Stimulated activated naive B cell treated with anti-CD40 and anti-IgM and Interleukin-4, amounts not matched to agents 10 μg/mL and 1 μg/mL and 100 μg/mL, for 72 hours (primary cell): Measurements from ENCODE around the gene CHURC1.
A peak's percentile ranks its signal among the peaks of the same experiment; 100 is the strongest.

Experiments
- ATAC-seq, 2 donors: fragments of 150-1000 bp; cut with Tn5 transposase; replicated peaks; 2 replicates each; pipeline ENCODE4 v1.10.0; 2021; ENCODE audit warnings: moderate library complexity in 1 of 2
- DNase-seq: peaks from one replicate; pipeline ENCODE4 v3.0.0; 2021
- H3K27ac Mint-ChIP-seq: one replicate; pipeline ENCODE4 v1.8.0; 2022; ENCODE audit warnings: mild to moderate bottlenecking, mixed read lengths
- H3K27me3 Mint-ChIP-seq, 2 donors: one replicate each; pipeline ENCODE4 v1.8.0; 2022; ENCODE audit warnings: mixed read lengths in 2 of 2
- H3K36me3 Mint-ChIP-seq, 2 donors: one replicate each; pipeline ENCODE4 v1.8.0; 2022; ENCODE audit warnings: mixed read lengths in 2 of 2, mild to moderate bottlenecking in 1 of 2
- H3K4me1 Mint-ChIP-seq, 2 donors: one replicate each; pipeline ENCODE4 v1.8.0; 2022; ENCODE audit warnings: mixed read lengths in 2 of 2, mild to moderate bottlenecking in 1 of 2
- H3K4me3 Mint-ChIP-seq, 2 donors: one replicate each; pipeline ENCODE4 v1.8.0; 2022; ENCODE audit warnings: mild to moderate bottlenecking in 2 of 2, mixed read lengths in 2 of 2, moderate library complexity in 1 of 2
- H3K9me3 Mint-ChIP-seq, 2 donors: one replicate each; pipeline ENCODE4 v1.8.0; 2022; ENCODE audit warnings: mixed read lengths in 2 of 2, mild to moderate bottlenecking in 1 of 2

The CHURC1 gene

GRCh38 chr14:64919618-64920017, 5.4 kb downstream of the CHURC1 start:
- Mint-ChIP-seq H3K4me3 (no peak overlapping the region), H3K27me3 (no peaks in the 10 kb centered on the region), H3K27ac (no peak overlapping the region), H3K9me3 (peaks cover 0 to 1% of the 10 kb centered on the region in 2 donors), H3K36me3 (peaks cover 22 to 33% of the 10 kb centered on the region in 2 donors), H3K4me1 (peaks cover 25 to 56% of the 10 kb centered on the region in 2 donors)
- no peak for DNase-seq
- no peak for ATAC-seq

DNA sequence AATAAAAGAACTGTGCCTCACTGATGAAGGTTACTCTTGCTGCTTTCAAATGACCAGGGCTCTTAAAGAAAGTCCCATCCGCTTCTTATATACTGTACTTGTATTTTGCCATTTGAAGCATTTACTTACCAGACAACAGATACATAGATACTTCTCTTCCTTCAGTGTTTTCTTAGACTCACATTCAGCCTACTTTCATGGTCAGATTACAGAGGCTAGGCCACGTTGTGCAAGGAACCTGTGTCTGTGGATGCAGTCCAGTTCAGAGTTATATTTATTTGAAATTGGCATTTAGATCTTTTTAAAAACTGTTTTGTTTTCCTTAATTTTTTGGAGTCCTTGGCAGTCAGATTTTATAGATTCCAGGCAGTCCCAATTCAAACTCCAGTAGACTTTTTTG, 6.2 kb downstream of the CHURC1 start:
- no peak overlapping the region for H3K27ac Mint-ChIP-seq
- H3K27me3 Mint-ChIP-seq, result no peaks in the 10 kb centered on the region
- no peaks in the 10 kb centered on the region for H3K9me3 Mint-ChIP-seq
- no peak for ATAC-seq
- H3K36me3 Mint-ChIP-seq, result peaks cover 19 to 28% of the 10 kb centered on the region in 2 donors
- H3K4me1 Mint-ChIP-seq, result peaks cover 20 to 50% of the 10 kb centered on the region in 2 donors
- H3K4me3 Mint-ChIP-seq, result no peak overlapping the region
- DNase-seq, result no peak

DNA sequence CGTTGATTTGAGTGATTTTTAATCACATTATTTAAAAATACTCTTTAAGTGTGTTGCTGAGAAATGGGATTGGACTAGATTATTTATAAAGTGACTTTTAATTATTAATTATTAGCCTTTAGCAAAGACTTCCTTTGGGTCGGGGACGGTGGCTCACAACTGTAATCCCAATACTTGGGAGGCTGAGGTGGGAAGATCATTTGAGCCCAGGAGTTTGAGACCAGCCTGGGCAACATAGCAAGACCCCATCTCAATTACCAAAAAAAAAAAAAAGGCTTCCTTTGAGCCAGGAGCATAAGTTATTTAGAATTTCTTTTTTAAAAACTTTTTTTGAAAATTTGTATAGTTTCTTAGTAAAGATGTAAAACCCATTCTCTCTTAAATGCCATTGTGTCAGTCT, 8.8 kb downstream of the CHURC1 start:
- H3K4me1 Mint-ChIP-seq, result peaks cover 14 to 39% of the 10 kb centered on the region in 2 donors
- no peak overlapping the region for H3K4me3 Mint-ChIP-seq
- H3K27me3 Mint-ChIP-seq, result no peaks in the 10 kb centered on the region
- no peak for DNase-seq
- no peak for ATAC-seq
- H3K27ac Mint-ChIP-seq, result no peak overlapping the region
- H3K9me3 Mint-ChIP-seq, result no peaks in the 10 kb centered on the region
- peaks cover 21 to 24% of the 10 kb centered on the region in 2 donors for H3K36me3 Mint-ChIP-seq

DNA sequence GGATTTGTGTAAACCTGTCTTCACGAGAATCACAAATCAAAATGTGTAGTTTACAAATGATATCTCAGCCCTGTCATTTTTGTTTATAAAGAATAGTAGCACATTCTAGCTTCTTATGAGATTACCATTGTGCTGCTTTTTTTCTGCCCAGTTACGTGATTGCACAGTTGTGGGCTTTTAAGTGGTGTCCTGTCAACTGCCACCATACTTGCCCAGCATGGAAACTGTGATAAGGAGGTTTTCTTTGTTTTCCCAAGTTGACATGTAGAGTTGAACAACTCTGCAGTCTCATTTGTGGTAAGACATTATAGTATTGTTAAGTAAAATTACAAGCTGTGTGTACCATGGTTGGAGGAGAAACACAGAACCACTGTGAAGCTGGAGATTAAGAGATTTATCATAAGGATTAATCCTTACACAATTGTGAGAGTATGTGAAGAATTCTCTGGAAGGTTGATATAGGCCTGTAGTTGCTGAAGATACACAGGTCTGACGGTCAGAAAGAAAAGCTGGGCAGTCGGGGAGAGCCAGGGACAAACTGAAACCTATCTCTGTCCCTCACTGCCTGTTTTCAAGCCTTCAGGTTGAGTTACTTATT, 12.2 kb downstream of the CHURC1 start:
- no peaks in the 10 kb centered on the region for H3K27me3 Mint-ChIP-seq
- no peak for ATAC-seq
- no peak for DNase-seq
- H3K4me3 Mint-ChIP-seq, result no peak overlapping the region
- H3K27ac Mint-ChIP-seq, result peak overlapping the region; percentile 52
- H3K4me1 Mint-ChIP-seq, result peaks cover 10 to 17% of the 10 kb centered on the region in 2 donors
- no peaks in the 10 kb centered on the region for H3K9me3 Mint-ChIP-seq
- peaks cover 24 to 38% of the 10 kb centered on the region in 2 donors for H3K36me3 Mint-ChIP-seq

GRCh38 chr14:64927031-64927430, 12.8 kb downstream of the CHURC1 start:
- no peak for ATAC-seq
- H3K4me3 Mint-ChIP-seq, result no peak overlapping the region
- no peaks in the 10 kb centered on the region for H3K27me3 Mint-ChIP-seq
- H3K36me3 Mint-ChIP-seq, result peaks cover 19 to 34% of the 10 kb centered on the region in 2 donors
- DNase-seq, result no peak
- H3K4me1 Mint-ChIP-seq, result peaks cover 5 to 12% of the 10 kb centered on the region in 2 donors
- no peaks in the 10 kb centered on the region for H3K9me3 Mint-ChIP-seq
- H3K27ac Mint-ChIP-seq, result no peak overlapping the region

DNA sequence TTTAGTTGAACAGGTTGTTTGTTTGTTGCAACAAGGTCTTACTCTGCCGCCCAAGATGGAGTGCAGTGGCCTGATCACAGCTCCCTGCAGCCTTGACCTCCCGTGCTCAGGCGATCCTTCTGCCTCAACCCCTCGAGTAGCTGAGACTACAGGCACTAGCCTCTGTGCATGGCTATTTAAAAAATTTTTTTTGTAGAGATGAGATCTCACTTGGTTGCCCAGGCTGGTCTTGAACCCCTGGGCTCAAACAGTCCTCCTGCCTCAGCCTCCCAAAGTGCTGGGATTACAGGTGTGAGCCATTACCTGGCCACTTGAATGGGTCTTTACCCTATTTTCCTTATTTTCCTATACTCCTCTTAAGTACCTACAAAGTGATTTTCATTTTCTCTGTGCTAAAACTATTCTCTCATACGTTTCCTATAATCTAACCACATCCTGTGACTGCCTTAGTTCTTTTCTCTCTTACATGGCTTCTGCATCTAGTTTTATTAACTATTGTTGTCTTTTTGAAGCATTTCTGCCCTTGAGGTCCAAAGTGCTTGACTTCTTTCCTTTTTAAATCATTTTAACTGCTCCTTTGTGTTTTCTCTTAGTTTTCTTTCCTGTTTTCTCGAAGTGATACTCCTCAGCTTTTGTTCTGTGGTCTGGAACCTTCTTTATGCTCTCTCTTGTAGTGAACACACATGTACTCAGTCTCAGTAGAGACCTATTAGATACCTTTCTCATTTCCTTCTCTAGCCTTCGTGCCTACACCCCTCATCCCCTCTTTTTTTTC, 14.2 kb downstream of the CHURC1 start:
- Mint-ChIP-seq H3K4me3 (no peak overlapping the region), H3K27me3 (no peaks in the 10 kb centered on the region), H3K4me1 (peaks cover 5 to 10% of the 10 kb centered on the region in 2 donors), H3K9me3 (no peaks in the 10 kb centered on the region), H3K36me3 (peaks cover 25 to 35% of the 10 kb centered on the region in 2 donors), H3K27ac (no peak overlapping the region)
- DNase-seq, result no peak
- peak in 1 of 2 donors; percentile 23 for ATAC-seq

- peaks cover 5 to 10% of the 10 kb centered on the region in 2 donors for H3K4me1 Mint-ChIP-seq
- H3K27ac Mint-ChIP-seq, result no peak overlapping the region
- ATAC-seq, result no peak
- H3K36me3 Mint-ChIP-seq, result peaks cover 25 to 33% of the 10 kb centered on the region in 2 donors
- H3K9me3 Mint-ChIP-seq, result no peaks in the 10 kb centered on the region
- no peaks in the 10 kb centered on the region for H3K27me3 Mint-ChIP-seq
- DNase-seq, result no peak
- no peak overlapping the region for H3K4me3 Mint-ChIP-seq
These were observed 14.7 kb downstream of the CHURC1 start for GRCh38 chr14:64929014-64929359.

- no peaks in the 10 kb centered on the region for H3K9me3 Mint-ChIP-seq
- no peaks in the 10 kb centered on the region for H3K27me3 Mint-ChIP-seq
- DNase-seq (no peak), ATAC-seq (no peak)
- H3K36me3 Mint-ChIP-seq, result peaks cover 26 to 36% of the 10 kb centered on the region in 2 donors
- no peak overlapping the region for H3K27ac Mint-ChIP-seq
- no peak overlapping the region for H3K4me3 Mint-ChIP-seq
- peaks cover 6% of the 10 kb centered on the region in 2 donors for H3K4me1 Mint-ChIP-seq
These were observed 16.0 kb downstream of the CHURC1 start for GRCh38 chr14:64930085-64930843.

DNA sequence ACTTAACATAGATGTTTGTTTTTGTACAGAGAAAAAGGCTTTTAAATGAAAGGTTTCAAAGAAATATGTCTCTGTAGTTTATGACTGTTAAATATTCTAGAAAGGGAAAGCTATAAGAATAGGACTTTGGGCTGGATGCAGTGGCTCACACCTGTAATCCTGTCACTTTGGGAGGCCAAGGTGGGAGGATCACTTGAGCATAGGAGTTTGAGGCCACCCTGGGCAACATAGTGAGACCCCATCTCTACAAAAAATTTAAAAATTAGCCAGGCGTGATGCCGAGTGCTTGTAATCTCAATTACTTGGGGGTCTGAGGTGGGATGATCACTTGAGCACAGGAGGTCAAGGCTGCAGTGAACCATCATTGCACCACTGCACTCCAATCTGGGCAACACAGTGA, 16.9 kb downstream of the CHURC1 start:
- no peaks in the 10 kb centered on the region for H3K9me3 Mint-ChIP-seq
- H3K27ac Mint-ChIP-seq, result no peak overlapping the region
- ATAC-seq, result no peak
- H3K4me3 Mint-ChIP-seq, result no peak overlapping the region
- peaks cover 26 to 39% of the 10 kb centered on the region in 2 donors for H3K36me3 Mint-ChIP-seq
- no peak for DNase-seq
- H3K4me1 Mint-ChIP-seq, result peaks cover 6 to 9% of the 10 kb centered on the region in 2 donors
- H3K27me3 Mint-ChIP-seq, result no peaks in the 10 kb centered on the region

DNA sequence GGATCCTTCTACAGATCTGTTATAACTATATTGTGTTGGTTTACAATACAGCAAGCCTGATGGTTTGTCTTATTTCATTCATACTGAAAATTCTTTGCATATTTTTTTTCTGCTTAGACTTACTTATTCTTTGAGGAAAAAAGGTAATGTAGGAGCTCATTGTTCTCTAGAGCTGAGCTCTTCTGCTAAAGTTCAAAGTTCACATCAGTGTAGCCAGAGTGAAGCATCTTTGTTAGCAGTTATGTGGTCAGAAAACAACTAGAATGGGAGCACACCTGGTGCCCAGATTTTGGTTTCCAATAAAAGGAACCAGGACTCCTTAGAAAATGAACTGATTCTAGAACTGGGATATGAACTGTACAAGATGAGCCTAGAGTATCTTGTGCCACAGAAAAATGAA, 18.0 kb downstream of the CHURC1 start:
- no peak for DNase-seq
- no peak overlapping the region for H3K27ac Mint-ChIP-seq
- no peak for ATAC-seq
- H3K27me3 Mint-ChIP-seq, result no peaks in the 10 kb centered on the region
- H3K9me3 Mint-ChIP-seq, result no peaks in the 10 kb centered on the region
- H3K4me1 Mint-ChIP-seq, result peaks cover 6 to 11% of the 10 kb centered on the region in 2 donors
- H3K4me3 Mint-ChIP-seq, result no peak overlapping the region
- peaks cover 21 to 33% of the 10 kb centered on the region in 2 donors for H3K36me3 Mint-ChIP-seq

GRCh38 chr14:64934338-64934929, 20.2 kb downstream of the CHURC1 start:
- Mint-ChIP-seq H3K27me3 (no peaks in the 10 kb centered on the region), H3K9me3 (no peaks in the 10 kb centered on the region), H3K4me3 (no peak overlapping the region), H3K27ac (no peak overlapping the region), H3K36me3 (peaks cover 33 to 50% of the 10 kb centered on the region in 2 donors), H3K4me1 (peaks cover 20 to 30% of the 10 kb centered on the region in 2 donors)
- ATAC-seq (no peak), DNase-seq (no peak)

- peaks cover 22 to 33% of the 10 kb centered on the region in 2 donors for H3K4me1 Mint-ChIP-seq
- no peaks in the 10 kb centered on the region for H3K9me3 Mint-ChIP-seq
- H3K27me3 Mint-ChIP-seq, result no peaks in the 10 kb centered on the region
- no peak for DNase-seq
- no peak overlapping the region for H3K27ac Mint-ChIP-seq
- H3K36me3 Mint-ChIP-seq, result peaks cover 37 to 50% of the 10 kb centered on the region in 2 donors
- no peak for ATAC-seq
- H3K4me3 Mint-ChIP-seq, result no peak overlapping the region
These were observed 21.3 kb downstream of the CHURC1 start for GRCh38 chr14:64935508-64935907.

DNA sequence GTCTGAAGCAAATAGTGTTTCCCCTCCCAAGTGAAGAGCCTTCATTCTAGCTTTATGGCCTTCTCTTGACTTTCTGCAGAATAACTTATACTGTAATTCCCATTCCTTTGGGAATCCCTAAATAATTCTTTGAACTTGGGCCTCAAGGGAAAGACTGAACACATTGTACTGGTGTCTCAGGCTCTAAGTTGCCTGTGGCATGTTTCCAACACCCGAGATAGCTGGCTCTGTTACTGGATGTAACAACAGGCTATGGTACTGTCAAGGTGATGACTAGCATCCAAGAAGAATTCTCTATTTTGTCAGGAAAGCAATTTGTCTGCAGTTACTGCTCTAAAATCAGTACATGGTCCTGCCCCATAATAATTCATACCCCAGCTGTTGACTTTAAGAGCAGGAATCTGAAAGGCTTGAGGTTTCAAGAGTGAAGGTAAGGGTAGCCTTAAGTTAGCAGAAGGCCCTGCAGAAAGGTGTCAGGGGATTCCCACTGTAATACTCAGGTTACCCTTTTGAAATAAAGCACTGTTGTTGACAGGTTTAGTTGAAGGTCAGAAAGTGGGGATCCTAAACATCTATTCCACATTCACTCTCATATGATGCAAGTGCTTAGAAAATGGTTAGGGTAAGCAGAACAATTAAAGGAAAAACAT, 23.0 kb downstream of the CHURC1 start:
- Mint-ChIP-seq H3K4me1 (peaks cover 25 to 38% of the 10 kb centered on the region in 2 donors), H3K9me3 (no peaks in the 10 kb centered on the region), H3K36me3 (peaks cover 37 to 44% of the 10 kb centered on the region in 2 donors), H3K4me3 (no peak overlapping the region), H3K27ac (peak overlapping the region; percentile 25), H3K27me3 (no peaks in the 10 kb centered on the region)
- DNase-seq, result no peak
- ATAC-seq, result peak; percentile 48 to 68

DNA sequence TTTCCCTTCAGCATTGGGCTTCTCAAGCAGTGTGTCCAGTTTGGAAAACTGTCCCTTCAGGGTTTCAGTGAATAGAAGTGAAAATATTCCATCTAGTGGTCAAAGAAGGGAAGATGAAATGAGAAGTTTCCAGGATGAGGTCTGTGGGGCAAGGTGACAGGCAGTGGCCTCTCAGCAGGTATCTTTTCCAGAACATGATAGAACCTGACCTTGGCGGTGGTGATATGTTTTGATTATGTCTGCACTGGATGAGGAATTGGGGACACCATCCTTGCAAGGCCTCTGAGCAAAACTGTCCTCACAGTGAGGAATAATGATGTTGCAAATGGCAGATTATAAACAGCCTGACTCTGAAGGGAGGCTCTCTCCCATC, 23.6 kb downstream of the CHURC1 start:
- DNase-seq (no peak), ATAC-seq (no peak)
- Mint-ChIP-seq H3K36me3 (peaks cover 35 to 49% of the 10 kb centered on the region in 2 donors), H3K27me3 (no peaks in the 10 kb centered on the region), H3K4me3 (no peak overlapping the region), H3K4me1 (peaks cover 28 to 43% of the 10 kb centered on the region in 2 donors), H3K9me3 (no peaks in the 10 kb centered on the region), H3K27ac (no peak overlapping the region)
